ENCODE measurements around the gene GPS1.

Gene GPS1

GRCh38 chr17:82028966-82029365 is 22.7 kb upstream of the GPS1 start:
- Histone ChIP-seq H4K8ac (ENCODE audit: low read depth, low read length) (no peak overlapping the region), H3K36me3 (ENCODE audit: control insufficient read depth, insufficient read depth, low read length) (no peaks in the 10 kb centered on the region), H3K56ac (ENCODE audit: low read length) (no peak overlapping the region), H4K5ac (ENCODE audit: low read length) (no peak overlapping the region), H3K18ac (ENCODE audit: low read length) (no peak overlapping the region), H2BK15ac (replicated peaks; ENCODE audit: low read depth) (no peak overlapping the region), H3K4me3 (ENCODE audit: low read length) (no peak overlapping the region), H3K79me2 (ENCODE audit: control insufficient read depth, insufficient read depth, low read length) (no peaks in the 10 kb centered on the region), H3K9ac (ENCODE audit: low read length) (no peak overlapping the region), H2BK120ac (ENCODE audit: low read depth, low read length) (no peak overlapping the region), H3K4ac (ENCODE audit: low read depth, low read length) (no peak overlapping the region), H2BK5ac (ENCODE audit: low read length) (no peak overlapping the region), H3K4me1 (ENCODE audit: control insufficient read depth, low read depth, low read length) (no peaks in the 10 kb centered on the region), H2AK5ac (ENCODE audit: low read length) (no peak overlapping the region), H3K79me1 (ENCODE audit: low read length) (no peaks in the 10 kb centered on the region), H3K4me2 (ENCODE audit: low read length) (no peak overlapping the region), H3K27me3 (ENCODE audit: insufficient read depth, low read length, poor library complexity) (no peaks in the 10 kb centered on the region), H3K27ac (ENCODE audit: low read depth, low read length) (no peak overlapping the region), H3K23ac (ENCODE audit: low read length) (no peak overlapping the region)
- no peak for DNase-seq
- no CpG with 5 or more reads among the region's 9 CpGs for WGBS (ENCODE audit: extremely low coverage, insufficient coverage, low lambda C conversion rate)

- Histone ChIP-seq H3K79me1 (ENCODE audit: low read length) (no peaks in the 10 kb centered on the region), H3K4ac (ENCODE audit: low read depth, low read length) (no peak overlapping the region), H3K79me2 (ENCODE audit: control insufficient read depth, insufficient read depth, low read length) (no peaks in the 10 kb centered on the region), H3K27ac (ENCODE audit: low read depth, low read length) (no peak overlapping the region), H3K4me3 (ENCODE audit: low read length) (no peak overlapping the region), H2BK5ac (ENCODE audit: low read length) (no peak overlapping the region), H3K18ac (ENCODE audit: low read length) (no peak overlapping the region), H2AK5ac (ENCODE audit: low read length) (no peak overlapping the region), H3K4me1 (ENCODE audit: control insufficient read depth, low read depth, low read length) (no peaks in the 10 kb centered on the region), H3K27me3 (ENCODE audit: insufficient read depth, low read length, poor library complexity) (no peaks in the 10 kb centered on the region), H3K36me3 (ENCODE audit: control insufficient read depth, insufficient read depth, low read length) (no peaks in the 10 kb centered on the region), H3K9ac (ENCODE audit: low read length) (no peak overlapping the region), H4K8ac (ENCODE audit: low read depth, low read length) (no peak overlapping the region), H4K5ac (ENCODE audit: low read length) (no peak overlapping the region), H2BK120ac (ENCODE audit: low read depth, low read length) (no peak overlapping the region), H3K56ac (ENCODE audit: low read length) (no peak overlapping the region), H3K4me2 (ENCODE audit: low read length) (no peak overlapping the region), H2BK15ac (replicated peaks; ENCODE audit: low read depth) (no peak overlapping the region), H3K23ac (ENCODE audit: low read length) (no peak overlapping the region)
- WGBS (ENCODE audit: extremely low coverage, insufficient coverage, low lambda C conversion rate): no CpG with 5 or more reads among the region's 16 CpGs
- DNase-seq: no peak
Measured at GRCh38 chr17:82029391-82029790, 22.3 kb upstream of the GPS1 start.

GRCh38 chr17:82029990-82030469 is 21.7 kb upstream of the GPS1 start:
- Histone ChIP-seq H3K4me3 (ENCODE audit: low read length) (no peak overlapping the region), H3K27ac (ENCODE audit: low read depth, low read length) (no peak overlapping the region), H3K4me1 (ENCODE audit: control insufficient read depth, low read depth, low read length) (no peaks in the 10 kb centered on the region), H3K18ac (ENCODE audit: low read length) (no peak overlapping the region), H3K9ac (ENCODE audit: low read length) (no peak overlapping the region), H2BK15ac (replicated peaks; ENCODE audit: low read depth) (no peak overlapping the region), H3K23ac (ENCODE audit: low read length) (no peak overlapping the region), H3K4me2 (ENCODE audit: low read length) (no peak overlapping the region), H4K8ac (ENCODE audit: low read depth, low read length) (no peak overlapping the region), H3K4ac (ENCODE audit: low read depth, low read length) (no peak overlapping the region), H2AK5ac (ENCODE audit: low read length) (no peak overlapping the region), H3K27me3 (ENCODE audit: insufficient read depth, low read length, poor library complexity) (no peaks in the 10 kb centered on the region), H2BK120ac (ENCODE audit: low read depth, low read length) (no peak overlapping the region), H3K79me1 (ENCODE audit: low read length) (no peaks in the 10 kb centered on the region), H3K56ac (ENCODE audit: low read length) (no peak overlapping the region), H3K36me3 (ENCODE audit: control insufficient read depth, insufficient read depth, low read length) (no peaks in the 10 kb centered on the region), H2BK5ac (ENCODE audit: low read length) (no peak overlapping the region), H3K79me2 (ENCODE audit: control insufficient read depth, insufficient read depth, low read length) (no peaks in the 10 kb centered on the region), H4K5ac (ENCODE audit: low read length) (no peak overlapping the region)
- no peak for DNase-seq
- WGBS (ENCODE audit: extremely low coverage, insufficient coverage, low lambda C conversion rate): no CpG with 5 or more reads among the region's 31 CpGs

GRCh38 chr17:82030470-82031302 is 21.0 kb upstream of the GPS1 start:
- no peaks in the 10 kb centered on the region for H3K79me1 ChIP-seq (ENCODE audit: low read length)
- H3K4me2 ChIP-seq (ENCODE audit: low read length): peak overlapping the region; percentile 52
- no peak overlapping the region for H3K4ac ChIP-seq (ENCODE audit: low read depth, low read length)
- no peaks in the 10 kb centered on the region for H3K36me3 ChIP-seq (ENCODE audit: control insufficient read depth, insufficient read depth, low read length)
- peak overlapping the region; percentile 37 for H3K4me3 ChIP-seq (ENCODE audit: low read length)
- WGBS (ENCODE audit: extremely low coverage, insufficient coverage, low lambda C conversion rate): no CpG with 5 or more reads among the region's 94 CpGs
- peak overlapping the region; percentile 74 for H3K9ac ChIP-seq (ENCODE audit: low read length)
- no peak overlapping the region for H4K8ac ChIP-seq (ENCODE audit: low read depth, low read length)
- H3K27me3 ChIP-seq (ENCODE audit: insufficient read depth, low read length, poor library complexity): no peaks in the 10 kb centered on the region
- no peak overlapping the region for H2BK5ac ChIP-seq (ENCODE audit: low read length)
- H3K23ac ChIP-seq (ENCODE audit: low read length): peak overlapping the region; percentile 99
- peak overlapping the region; percentile 22 for H3K27ac ChIP-seq (ENCODE audit: low read depth, low read length)
- H4K5ac ChIP-seq (ENCODE audit: low read length): no peak overlapping the region
- no peak overlapping the region for H2AK5ac ChIP-seq (ENCODE audit: low read length)
- no peaks in the 10 kb centered on the region for H3K4me1 ChIP-seq (ENCODE audit: control insufficient read depth, low read depth, low read length)
- peak; percentile 83 for DNase-seq
- peak overlapping the region; percentile 84 for H3K56ac ChIP-seq (ENCODE audit: low read length)
- no peak overlapping the region for H2BK15ac ChIP-seq (replicated peaks; ENCODE audit: low read depth)
- H3K79me2 ChIP-seq (ENCODE audit: control insufficient read depth, insufficient read depth, low read length): no peaks in the 10 kb centered on the region
- H3K18ac ChIP-seq (ENCODE audit: low read length): peak overlapping the region; percentile 40
- no peak overlapping the region for H2BK120ac ChIP-seq (ENCODE audit: low read depth, low read length)

GRCh38 chr17:82031303-82031884 is 20.3 kb upstream of the GPS1 start, which contains the start of gene RAC3:
Gene RAC3 (plus strand): TSS chr17:82031678. CDS start chr17:82031762, 84 bp downstream.
- H4K8ac ChIP-seq (ENCODE audit: low read depth, low read length): no peak within 1 kb of the TSS
- H3K4me2 ChIP-seq (ENCODE audit: low read length): peak within 1 kb of the TSS; percentile 70
- H3K4ac ChIP-seq (ENCODE audit: low read depth, low read length): no peak within 1 kb of the TSS
- peak within 1 kb of the TSS; percentile 22 for H3K27ac ChIP-seq (ENCODE audit: low read depth, low read length)
- peak within 1 kb of the TSS; percentile 11 for H2AK5ac ChIP-seq (ENCODE audit: low read length)
- peak within 1 kb of the TSS; percentile 99 for H3K23ac ChIP-seq (ENCODE audit: low read length)
- H3K4me3 ChIP-seq (ENCODE audit: low read length): peak within 1 kb of the TSS; percentile 60
- peak within 1 kb of the TSS; percentile 40 for H3K18ac ChIP-seq (ENCODE audit: low read length)
- no peaks in the 10 kb centered on the region for H3K36me3 ChIP-seq (ENCODE audit: control insufficient read depth, insufficient read depth, low read length)
- H2BK5ac ChIP-seq (ENCODE audit: low read length): no peak within 1 kb of the TSS
- no peaks in the 10 kb centered on the region for H3K79me1 ChIP-seq (ENCODE audit: low read length)
- H2BK120ac ChIP-seq (ENCODE audit: low read depth, low read length): no peak within 1 kb of the TSS
- no peaks in the 10 kb centered on the region for H3K79me2 ChIP-seq (ENCODE audit: control insufficient read depth, insufficient read depth, low read length)
- no peak within 1 kb of the TSS for H4K5ac ChIP-seq (ENCODE audit: low read length)
- peak within 1 kb of the TSS; percentile 96 for H3K56ac ChIP-seq (ENCODE audit: low read length)
- no CpG with 5 or more reads among the region's 96 CpGs for WGBS (ENCODE audit: extremely low coverage, insufficient coverage, low lambda C conversion rate)
- no peaks in the 10 kb centered on the region for H3K4me1 ChIP-seq (ENCODE audit: control insufficient read depth, low read depth, low read length)
- DNase-seq: peak; percentile 60
- no peaks in the 10 kb centered on the region for H3K27me3 ChIP-seq (ENCODE audit: insufficient read depth, low read length, poor library complexity)
- peak within 1 kb of the TSS; percentile 92 for H3K9ac ChIP-seq (ENCODE audit: low read length)
- H2BK15ac ChIP-seq (replicated peaks; ENCODE audit: low read depth): no peak within 1 kb of the TSS
